K562 (cell line): ENCODE results near the gene PSMB7. TPM values are rescaled to one million over a fixed set of nuclear protein-coding genes. Genes with fewer than 3 reads are reported as not detected.

Source experiments
- ATAC-seq: fragments of 200-7000 bp; cut with Tn5 transposase; 3 replicates; pipeline ENCODE4 v1.9.1; 2020; ENCODE audit warnings: moderate library complexity
- BruUV-seq: library from RNA; stranded (reverse); fragments of 400-500 nt; replicated peaks from 2 replicates; lab custom pipeline; 2021; lab: Mats Ljungman, UMichigan
- CTCF ChIA-PET: fragments of 300-600 bp; formaldehyde crosslinking; extraction: SDS; loops from one replicate; lab custom pipeline; 2021; ENCODE audit warnings: low intra/inter-chr PET ratio; lab: Yijun Ruan, JAX
- POLR2A ChIA-PET: fragments of 300-600, 350-650 bp; sonication (Branson Sonifier 250); formaldehyde crosslinking; extraction: SDS; loops from one replicate; lab custom pipeline; 2021; ENCODE audit warnings: antibody characterized with exemption, inconsistent platforms; lab: Yijun Ruan, JAX
- DNase-seq, 4 experiments: peaks; one replicate each; pipeline versions ENCODE4 v3.0.0 to v3.0.0-alpha.2; 2011 to 2018; ENCODE audit warnings: low spot score in 3 of 4, mixed read lengths in 3 of 4; ENCODE audit errors: extremely low read depth in 1 of 4
- FAIRE-seq: peaks from 2 replicates; lab custom pipeline; 2011; peaks lifted over from hg19 to GRCh38; lab: Jason Lieb, UNC
- H2AFZ ChIP-seq: 2 replicates; pipeline ENCODE4 v1.6.0; 2011; ENCODE audit warnings: low read depth, low read length, control low read depth, inconsistent platforms
- H3K27ac ChIP-seq: fragments of 200-600 bp; 3 replicates; pipeline ENCODE4 v1.8.0; 2011; ENCODE audit warnings: low read depth, mild to moderate bottlenecking, control low read depth, inconsistent platforms, low read length, moderate library complexity, mixed read lengths; ENCODE audit errors: extremely low read depth
- H3K27me3 ChIP-seq, 2 experiments: fragments of 300-600 bp in 1 of 2; 2 replicates in 1 of 2; 3 replicates in 1 of 2; pipeline versions ENCODE4 v1.6.0 to v1.8.0; 2011; ENCODE audit warnings: inconsistent platforms in 2 of 2, low read length in 2 of 2, mild to moderate bottlenecking in 1 of 2, mixed read lengths in 1 of 2, moderate library complexity in 1 of 2; ENCODE audit not compliant: control insufficient read depth in 2 of 2, insufficient read depth in 2 of 2
- H3K36me3 ChIP-seq: fragments of 300-600 bp; 3 replicates; pipeline ENCODE4 v1.8.0; 2011; ENCODE audit warnings: mild to moderate bottlenecking, low read length, inconsistent platforms; ENCODE audit not compliant: control insufficient read depth, insufficient read depth
- H3K4me1 ChIP-seq, 2 experiments: fragments of 200-600 bp in 1 of 2; replicated peaks in 1 of 2; 2 replicates in 1 of 2; 3 replicates in 1 of 2; pipeline versions ENCODE4 v1.5.1 to v1.8.0; 2011; ENCODE audit warnings: inconsistent platforms in 2 of 2, low read length in 2 of 2, mild to moderate bottlenecking in 1 of 2, mixed read lengths in 1 of 2, moderate library complexity in 1 of 2; ENCODE audit not compliant: control insufficient read depth in 2 of 2, insufficient read depth in 2 of 2
- H3K4me2 ChIP-seq: 2 replicates; pipeline ENCODE4 v1.6.1; 2011; ENCODE audit warnings: low read length, control low read depth, inconsistent platforms, mixed read lengths; ENCODE audit not compliant: insufficient read depth
- H3K4me3 ChIP-seq: fragments of 200-600 bp; sonication (generic), shearing (Covaris generic); 2 replicates; pipeline ENCODE4 v1.5.1; 2016; ENCODE audit warnings: control low read depth, inconsistent platforms
- H3K79me2 ChIP-seq: fragments of 200-600 bp; 3 replicates; pipeline ENCODE4 v1.8.0; 2011; ENCODE audit warnings: low read length, inconsistent platforms; ENCODE audit not compliant: control insufficient read depth, insufficient read depth
- H3K9ac ChIP-seq, 2 experiments: 2 replicates each; pipeline versions ENCODE4 v1.6.0 to v1.6.1; 2011; ENCODE audit warnings: low read depth in 2 of 2, low read length in 2 of 2, control low read depth in 1 of 2, inconsistent platforms in 1 of 2, mild to moderate bottlenecking in 1 of 2, mixed read lengths in 1 of 2; ENCODE audit not compliant: insufficient read depth in 1 of 2
- H3K9me1 ChIP-seq: one replicate; pipeline ENCODE4 v1.6.0; 2011; ENCODE audit warnings: inconsistent platforms, mild to moderate bottlenecking, low read length, moderate library complexity; ENCODE audit not compliant: control insufficient read depth, insufficient read depth
- H3K9me3 ChIP-seq: replicated peaks from 2 replicates; pipeline ENCODE4 v1.5.1; 2011; ENCODE audit warnings: low read depth, low read length, inconsistent platforms; ENCODE audit not compliant: control insufficient read depth, insufficient read depth
- H4K20me1 ChIP-seq: replicated peaks from 2 replicates; pipeline ENCODE4 v1.6.1; 2011; ENCODE audit warnings: low read length, inconsistent platforms, mixed read lengths; ENCODE audit not compliant: control insufficient read depth, insufficient read depth
- ETS2 ChIP-seq: IDR thresholded peaks from 2 replicates; pipeline ENCODE4 v1.6.1; 2016; ENCODE audit warnings: borderline replicate concordance, missing genetic modification characterization, mild to moderate bottlenecking, moderate library complexity, missing compliant biosample characterization; ENCODE audit not compliant: poor library complexity, severe bottlenecking
- HMG20B ChIP-seq: fragments of 250-450 bp; sonication (Bioruptor Pico); IDR thresholded peaks from 2 replicates; pipeline ENCODE4 v1.5.0; 2021; ENCODE audit warnings: mild to moderate bottlenecking
- IRF2 ChIP-seq: sonication (generic); formaldehyde crosslinking; IDR thresholded peaks from 2 replicates; pipeline ENCODE4 v1.8.1; 2022; ENCODE audit warnings: mild to moderate bottlenecking, missing genetic modification reagents
- KLF6 ChIP-seq: fragments of 250-450 bp; sonication (Bioruptor Pico); IDR thresholded peaks from 2 replicates; pipeline ENCODE4 v1.4.0; 2020; ENCODE audit warnings: mild to moderate bottlenecking, moderate library complexity, borderline replicate concordance
- NR2F6 ChIP-seq: fragments of 450-650 bp; formaldehyde crosslinking; IDR thresholded peaks from 2 replicates; pipeline ENCODE4 v1.4.0; 2020; ENCODE audit warnings: mild to moderate bottlenecking
- RB1 ChIP-seq: fragments of 450-650 bp; IDR thresholded peaks from 2 replicates; pipeline ENCODE4 v1.6.1; 2017; ENCODE audit warnings: low read depth, mild to moderate bottlenecking
- SPI1 ChIP-seq: IDR thresholded peaks from 2 replicates; pipeline ENCODE4 v1.6.1; 2011; ENCODE audit warnings: low read depth, low read length, control low read depth, borderline replicate concordance
- WGBS: fragments of 100-300 bp; shearing (Covaris generic); methylation state at CpG from one replicate; pipeline ENCODE4 v1.1.6; 2016; ENCODE audit warnings: low coverage, mixed read lengths; ENCODE audit not compliant: insufficient coverage; ENCODE audit errors: missing lambda C conversion rate; 5-methylcytosine and 5-hydroxymethylcytosine counted together
- in situ Hi-C: fragments of 300-500 bp; cut with MboI; formaldehyde crosslinking; loops from 4 replicates; pipeline ENCODE4 v1.15.0; 2018; ENCODE audit warnings: inconsistent platforms, mixed read lengths
- intact Hi-C: fragments of 100-400 bp; cut with micrococcal nuclease; formaldehyde crosslinking; loops from 2 replicates; pipeline ENCODE4 v1.14.2; 2022
- polyA plus RNA-seq, 8 experiments: library from polyadenylated mRNA; depleted of rRNA in 4 of 8; stranded (reverse) in 5 of 8; unstranded in 3 of 8; fragments of >200 nt; fragmentation: Nextera tagmentation in 2 of 8; fragmentation: Illumina TruSeq in 1 of 8; extraction: Ambion mirVana in 2 of 8; extraction: Trizol in 1 of 8; gene quantifications; 2 replicates each; pipeline versions ENCODE4 v1.2.1 to v1.2.3, GENCODE V29; 2011 to 2014; ENCODE audit warnings: inconsistent platforms in 1 of 8, missing spikeins in 1 of 8
- total RNA-seq, 7 experiments: library from RNA; depleted of rRNA in 6 of 7; stranded (reverse); fragments of >200 nt in 6 of 7; fragmentation: Illumina TruSeq in 2 of 7; extraction: Trizol in 2 of 7; gene quantifications; 2 replicates each; pipeline versions ENCODE4 v1.2.1 to v1.2.3, GENCODE V29; 2011 to 2021; ENCODE audit warnings: low replicate concordance in 1 of 7
- TF ChIP-seq, protein P1 (sequence below): fragments of 150-350 bp; IDR thresholded peaks from 2 replicates; pipeline ENCODE4 v1.6.1; 2014; ENCODE audit warnings: low read depth, mild to moderate bottlenecking, low read length, borderline replicate concordance
- TF ChIP-seq, protein P2 (sequence below): sonication (generic); formaldehyde crosslinking; IDR thresholded peaks from 2 replicates; pipeline ENCODE4 v1.5.0; 2020; ENCODE audit warnings: missing genetic modification reagents
- TF ChIP-seq, protein P3 (sequence below), 2 experiments: fragments of 450-650 bp in 1 of 2; IDR thresholded peaks; 2 replicates each; pipeline ENCODE4 v1.6.1; 2011 to 2017; ENCODE audit warnings: low read depth in 2 of 2, antibody characterized with exemption in 1 of 2, borderline replicate concordance in 1 of 2, low read length in 1 of 2, mild to moderate bottlenecking in 1 of 2, mixed read lengths in 1 of 2; ENCODE audit not compliant: control insufficient read depth in 1 of 2
- TF ChIP-seq, protein P4 (sequence below), 2 experiments: fragments of 450-650 bp in 1 of 2; sonication (generic) in 1 of 2; formaldehyde crosslinking; conservative IDR thresholded peaks; 2 replicates each; pipeline versions ENCODE4 v1.4.0 to v1.8.1; 2020 to 2022; ENCODE audit warnings: mild to moderate bottlenecking in 1 of 2, missing genetic modification reagents in 1 of 2
- TF ChIP-seq, protein P5 (sequence below), 2 experiments: fragments of 450-650 bp in 1 of 2; sonication (generic) in 1 of 2; formaldehyde crosslinking in 1 of 2; IDR thresholded peaks in 1 of 2; conservative IDR thresholded peaks in 1 of 2; 2 replicates each; pipeline versions ENCODE4 v1.6.1 to v1.8.1; 2016 to 2023; ENCODE audit warnings: mild to moderate bottlenecking in 2 of 2, moderate library complexity in 2 of 2, inconsistent platforms in 1 of 2, missing genetic modification reagents in 1 of 2

Gene PSMB7
- total and polyA plus RNA-seq, 9 of the 15 experiments (the other 6 are each of a cell fraction or from before 2014, with no cell fraction given) = 321 to 978 (median 407) TPM

DNA sequence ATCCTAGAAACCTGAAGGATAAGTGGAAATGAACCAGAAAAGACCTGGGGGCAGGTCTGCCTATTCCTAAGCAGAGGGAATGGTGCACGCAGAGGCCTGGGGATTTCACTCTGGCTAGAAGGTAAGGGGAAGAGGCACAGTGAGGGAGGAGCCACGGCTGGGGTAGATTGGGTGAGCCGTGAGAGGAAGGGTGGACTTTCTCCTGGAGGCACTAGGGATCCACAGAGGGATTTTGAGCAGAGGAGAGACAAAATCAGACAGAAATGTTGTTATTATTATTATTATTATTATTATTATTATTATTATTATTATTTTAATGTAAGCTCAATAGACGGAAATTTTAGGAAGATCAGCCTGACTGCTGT lies 32.0 kb upstream of the PSMB7 start:
- Histone ChIP-seq H3K4me3 (no peak overlapping the region), H3K9me1 (no peaks in the 10 kb centered on the region), H2AFZ (no peak overlapping the region), H3K79me2 (no peaks in the 10 kb centered on the region), H3K27ac (no peak overlapping the region), H3K27me3 (peaks cover 5 to 13% of the 10 kb centered on the region in 2 experiments; a peak in 3 of 5 replicates), H4K20me1 (peaks cover 17% of the 10 kb centered on the region), H3K36me3 (no peaks in the 10 kb centered on the region), H3K4me2 (no peak overlapping the region), H3K9ac (no peak overlapping the region), H3K4me1 (peaks cover 8 to 19% of the 10 kb centered on the region in 2 experiments), H3K9me3 (no peaks in the 10 kb centered on the region)
- in situ Hi-C loops = no loop called here
- ATAC-seq (no peak), DNase-seq (no peak), FAIRE-seq (no peak)
- intact Hi-C loops = no loop called here
- no TSS peak for BruUV-seq
- ChIA-PET CTCF (no interaction called here), POLR2A (interaction anchor here (0.5 to 0.6 kb wide), 2 partner anchors 414 to 1124 kb away, joined by 3 read pairs; no protein-coding TSS in a partner anchor)
- 22% methylated on average over 4 of the region's 4 CpGs for WGBS
- TF ChIP-seq, protein P1, sequence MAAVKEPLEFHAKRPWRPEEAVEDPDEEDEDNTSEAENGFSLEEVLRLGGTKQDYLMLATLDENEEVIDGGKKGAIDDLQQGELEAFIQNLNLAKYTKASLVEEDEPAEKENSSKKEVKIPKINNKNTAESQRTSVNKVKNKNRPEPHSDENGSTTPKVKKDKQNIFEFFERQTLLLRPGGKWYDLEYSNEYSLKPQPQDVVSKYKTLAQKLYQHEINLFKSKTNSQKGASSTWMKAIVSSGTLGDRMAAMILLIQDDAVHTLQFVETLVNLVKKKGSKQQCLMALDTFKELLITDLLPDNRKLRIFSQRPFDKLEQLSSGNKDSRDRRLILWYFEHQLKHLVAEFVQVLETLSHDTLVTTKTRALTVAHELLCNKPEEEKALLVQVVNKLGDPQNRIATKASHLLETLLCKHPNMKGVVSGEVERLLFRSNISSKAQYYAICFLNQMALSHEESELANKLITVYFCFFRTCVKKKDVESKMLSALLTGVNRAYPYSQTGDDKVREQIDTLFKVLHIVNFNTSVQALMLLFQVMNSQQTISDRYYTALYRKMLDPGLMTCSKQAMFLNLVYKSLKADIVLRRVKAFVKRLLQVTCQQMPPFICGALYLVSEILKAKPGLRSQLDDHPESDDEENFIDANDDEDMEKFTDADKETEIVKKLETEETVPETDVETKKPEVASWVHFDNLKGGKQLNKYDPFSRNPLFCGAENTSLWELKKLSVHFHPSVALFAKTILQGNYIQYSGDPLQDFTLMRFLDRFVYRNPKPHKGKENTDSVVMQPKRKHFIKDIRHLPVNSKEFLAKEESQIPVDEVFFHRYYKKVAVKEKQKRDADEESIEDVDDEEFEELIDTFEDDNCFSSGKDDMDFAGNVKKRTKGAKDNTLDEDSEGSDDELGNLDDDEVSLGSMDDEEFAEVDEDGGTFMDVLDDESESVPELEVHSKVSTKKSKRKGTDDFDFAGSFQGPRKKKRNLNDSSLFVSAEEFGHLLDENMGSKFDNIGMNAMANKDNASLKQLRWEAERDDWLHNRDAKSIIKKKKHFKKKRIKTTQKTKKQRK = no peak
- TF ChIP-seq, protein P2, sequence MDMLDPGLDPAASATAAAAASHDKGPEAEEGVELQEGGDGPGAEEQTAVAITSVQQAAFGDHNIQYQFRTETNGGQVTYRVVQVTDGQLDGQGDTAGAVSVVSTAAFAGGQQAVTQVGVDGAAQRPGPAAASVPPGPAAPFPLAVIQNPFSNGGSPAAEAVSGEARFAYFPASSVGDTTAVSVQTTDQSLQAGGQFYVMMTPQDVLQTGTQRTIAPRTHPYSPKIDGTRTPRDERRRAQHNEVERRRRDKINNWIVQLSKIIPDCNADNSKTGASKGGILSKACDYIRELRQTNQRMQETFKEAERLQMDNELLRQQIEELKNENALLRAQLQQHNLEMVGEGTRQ (CRISPR knock-in tag) = no peak
- TF ChIP-seq IRF2 (CRISPR knock-in tag) = no peak
- TF ChIP-seq ETS2 (tag) = no peak
- no peak for TF ChIP-seq KLF6 (CRISPR knock-in tag)
- TF ChIP-seq RB1 = no peak
- no peak for TF ChIP-seq SPI1
- TF ChIP-seq, protein P3, sequence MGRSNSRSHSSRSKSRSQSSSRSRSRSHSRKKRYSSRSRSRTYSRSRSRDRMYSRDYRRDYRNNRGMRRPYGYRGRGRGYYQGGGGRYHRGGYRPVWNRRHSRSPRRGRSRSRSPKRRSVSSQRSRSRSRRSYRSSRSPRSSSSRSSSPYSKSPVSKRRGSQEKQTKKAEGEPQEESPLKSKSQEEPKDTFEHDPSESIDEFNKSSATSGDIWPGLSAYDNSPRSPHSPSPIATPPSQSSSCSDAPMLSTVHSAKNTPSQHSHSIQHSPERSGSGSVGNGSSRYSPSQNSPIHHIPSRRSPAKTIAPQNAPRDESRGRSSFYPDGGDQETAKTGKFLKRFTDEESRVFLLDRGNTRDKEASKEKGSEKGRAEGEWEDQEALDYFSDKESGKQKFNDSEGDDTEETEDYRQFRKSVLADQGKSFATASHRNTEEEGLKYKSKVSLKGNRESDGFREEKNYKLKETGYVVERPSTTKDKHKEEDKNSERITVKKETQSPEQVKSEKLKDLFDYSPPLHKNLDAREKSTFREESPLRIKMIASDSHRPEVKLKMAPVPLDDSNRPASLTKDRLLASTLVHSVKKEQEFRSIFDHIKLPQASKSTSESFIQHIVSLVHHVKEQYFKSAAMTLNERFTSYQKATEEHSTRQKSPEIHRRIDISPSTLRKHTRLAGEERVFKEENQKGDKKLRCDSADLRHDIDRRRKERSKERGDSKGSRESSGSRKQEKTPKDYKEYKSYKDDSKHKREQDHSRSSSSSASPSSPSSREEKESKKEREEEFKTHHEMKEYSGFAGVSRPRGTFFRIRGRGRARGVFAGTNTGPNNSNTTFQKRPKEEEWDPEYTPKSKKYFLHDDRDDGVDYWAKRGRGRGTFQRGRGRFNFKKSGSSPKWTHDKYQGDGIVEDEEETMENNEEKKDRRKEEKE (IDR thresholded peaks at IDR 0.05; ENCODE audit: borderline replicate concordance in 1 of 2, control insufficient read depth in 1 of 2, low read depth in 2 of 2, low read length in 1 of 2) = no peak
- TF ChIP-seq, protein P4, sequence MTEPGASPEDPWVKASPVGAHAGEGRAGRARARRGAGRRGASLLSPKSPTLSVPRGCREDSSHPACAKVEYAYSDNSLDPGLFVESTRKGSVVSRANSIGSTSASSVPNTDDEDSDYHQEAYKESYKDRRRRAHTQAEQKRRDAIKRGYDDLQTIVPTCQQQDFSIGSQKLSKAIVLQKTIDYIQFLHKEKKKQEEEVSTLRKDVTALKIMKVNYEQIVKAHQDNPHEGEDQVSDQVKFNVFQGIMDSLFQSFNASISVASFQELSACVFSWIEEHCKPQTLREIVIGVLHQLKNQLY (CRISPR knock-in tag; conservative IDR thresholded peaks at IDR 0.05) = no peak
- TF ChIP-seq NR2F6 = no peak
- TF ChIP-seq, protein P5, sequence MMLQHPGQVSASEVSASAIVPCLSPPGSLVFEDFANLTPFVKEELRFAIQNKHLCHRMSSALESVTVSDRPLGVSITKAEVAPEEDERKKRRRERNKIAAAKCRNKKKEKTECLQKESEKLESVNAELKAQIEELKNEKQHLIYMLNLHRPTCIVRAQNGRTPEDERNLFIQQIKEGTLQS (IDR thresholded peaks at IDR 0.05) = no peak
- TF ChIP-seq, protein P5 (CRISPR knock-in tag; conservative IDR thresholded peaks at IDR 0.05) = no peak
- no peak for TF ChIP-seq HMG20B (CRISPR knock-in tag)
